ENCODE data around the gene DNER. TPM values are rescaled to one million over a fixed set of nuclear protein-coding genes. Genes with fewer than 3 reads are reported as not detected.

The DNER gene
- total and polyA plus RNA-seq, 4 donors = 0.01 TPM; not detected in 3

- peaks cover 0 to 6% (median 2%) of the 10 kb centered on the region in 4 donors for H3K9me3 ChIP-seq (ENCODE audit: control insufficient read depth in 4 of 4, low read length in 3 of 4)
- WGBS = 70% methylated on average over 9 of the region's 9 CpGs
- no peaks in the 10 kb centered on the region for H3K4me1 ChIP-seq (ENCODE audit: control insufficient read depth in 4 of 4, insufficient read depth in 4 of 4, low read length in 3 of 4)
- no peaks in the 10 kb centered on the region for H3K36me3 ChIP-seq (ENCODE audit: control insufficient read depth in 4 of 4, insufficient read depth in 3 of 4, low read depth in 1 of 4, low read length in 3 of 4)
- TF ChIP-seq RAD21 (IDR thresholded peaks at IDR 0.05) = no peak
- TF ChIP-seq FOXA1 (IDR thresholded peaks at IDR 0.05) = no peak
- TF ChIP-seq REST (IDR thresholded peaks at IDR 0.05) = no peak
- TF ChIP-seq FOXA2 (IDR thresholded peaks at IDR 0.05) = no peak
- no peak for TF ChIP-seq GABPA (IDR thresholded peaks at IDR 0.05 in 1 of 2, conservative IDR thresholded peaks at IDR 0.05 in 1 of 2)
- H3K27me3 ChIP-seq (ENCODE audit: control insufficient read depth in 4 of 4, insufficient read depth in 4 of 4, low read length in 3 of 4) = no peaks in the 10 kb centered on the region
- no peak overlapping the region for H3K9ac ChIP-seq (ENCODE audit: low read depth in 1 of 2, low read length in 2 of 2)
- DNase-seq (ENCODE audit: low spot score) = no peak
- H3K4me3 ChIP-seq (ENCODE audit: low read depth in 1 of 3, low read length in 3 of 3) = no peak overlapping the region
- no peak overlapping the region for H3K27ac ChIP-seq (ENCODE audit: low read depth in 1 of 2, low read length in 2 of 2)
Observed at GRCh38 chr2:229425598-229425997, 288.8 kb downstream of the DNER start.

GRCh38 chr2:229422063-229422462, 292.3 kb downstream of the DNER start:
- no peak for DNase-seq (ENCODE audit: low spot score)
- peaks cover 0 to 2% (median 0%) of the 10 kb centered on the region in 4 donors for H3K27me3 ChIP-seq (ENCODE audit: control insufficient read depth in 4 of 4, insufficient read depth in 4 of 4, low read length in 3 of 4)
- WGBS = 76% methylated on average over 6 of the region's 6 CpGs
- no peaks in the 10 kb centered on the region for H3K4me1 ChIP-seq (ENCODE audit: control insufficient read depth in 4 of 4, insufficient read depth in 4 of 4, low read length in 3 of 4)
- no peaks in the 10 kb centered on the region for H3K36me3 ChIP-seq (ENCODE audit: control insufficient read depth in 4 of 4, insufficient read depth in 3 of 4, low read depth in 1 of 4, low read length in 3 of 4)
- H3K9ac ChIP-seq (ENCODE audit: low read depth in 1 of 2, low read length in 2 of 2) = no peak overlapping the region
- H3K4me3 ChIP-seq (ENCODE audit: low read depth in 1 of 3, low read length in 3 of 3) = no peak overlapping the region
- no peak overlapping the region for H3K27ac ChIP-seq (ENCODE audit: low read depth in 1 of 2, low read length in 2 of 2)
- H3K9me3 ChIP-seq (ENCODE audit: control insufficient read depth in 4 of 4, low read length in 3 of 4) = peaks cover 0 to 6% (median 2%) of the 10 kb centered on the region in 4 donors
- TF ChIP-seq ZBTB33 (IDR thresholded peaks at IDR 0.05) (no peak), CTCF (IDR thresholded peaks at IDR 0.05; ENCODE audit: low read depth, low read length, missing input control) (no peak), RAD21 (IDR thresholded peaks at IDR 0.05) (no peak), TAF1 (conservative IDR thresholded peaks at IDR 0.05) (no peak), GABPA (IDR thresholded peaks at IDR 0.05 in 1 of 2, conservative IDR thresholded peaks at IDR 0.05 in 1 of 2) (no peak), REST (IDR thresholded peaks at IDR 0.05) (no peak), HNF4A (conservative IDR thresholded peaks at IDR 0.05) (no peak), YY1 (IDR thresholded peaks at IDR 0.05) (no peak), HNF4G (IDR thresholded peaks at IDR 0.05) (no peak), RXRA (IDR thresholded peaks at IDR 0.05) (no peak), FOXA2 (IDR thresholded peaks at IDR 0.05) (no peak), SP1 (IDR thresholded peaks at IDR 0.05) (no peak)
